GM12878 (cell line): ENCODE data around the gene KCNQ1.

Experiments used
- CHD2 ChIP-seq: IDR thresholded peaks from 2 replicates; pipeline ENCODE4 v1.6.1; 2011; ENCODE audit warnings: low read depth, low read length, improper control_type of control experiment, borderline replicate concordance
- EP300 ChIP-seq, 2 experiments: fragments of 150-350 bp in 1 of 2; IDR thresholded peaks; 2 replicates each; pipeline ENCODE4 v1.6.1; 2011 to 2012; ENCODE audit warnings: low read depth in 2 of 2, low read length in 2 of 2, borderline replicate concordance in 1 of 2, improper control_type of control experiment in 1 of 2, inconsistent platforms in 1 of 2; ENCODE audit not compliant: control insufficient read depth in 1 of 2
- ESRRA ChIP-seq: IDR thresholded peaks from 2 replicates; pipeline ENCODE4 v1.6.1; 2012; ENCODE audit warnings: mild to moderate bottlenecking, low read length, improper control_type of control experiment
- POLR2A ChIP-seq: IDR thresholded peaks from 2 replicates; pipeline ENCODE4 v1.6.1; 2011; ENCODE audit warnings: low read depth, mild to moderate bottlenecking, low read length
- TAF1 ChIP-seq: IDR thresholded peaks from 2 replicates; pipeline ENCODE4 v1.6.1; 2011; ENCODE audit warnings: mild to moderate bottlenecking, low read depth, low read length, borderline replicate concordance
- TF ChIP-seq, protein P1 (sequence below), 3 experiments: IDR thresholded peaks in 2 of 3; conservative IDR thresholded peaks in 1 of 3; 2 replicates each; pipeline ENCODE4 v1.5.1; 2011; ENCODE audit warnings: low read depth in 3 of 3, low read length in 3 of 3, mild to moderate bottlenecking in 3 of 3, control low read depth in 2 of 3, moderate library complexity in 2 of 3, inconsistent platforms in 1 of 3, mixed read lengths in 1 of 3; ENCODE audit not compliant: control insufficient read depth in 2 of 3, insufficient read depth in 1 of 3; ENCODE audit errors: extremely low read depth in 1 of 3
- TF ChIP-seq, protein P2 (sequence below): IDR thresholded peaks from 2 replicates; pipeline ENCODE4 v1.6.1; 2012; ENCODE audit warnings: low read depth, low read length, improper control_type of control experiment

DNA sequence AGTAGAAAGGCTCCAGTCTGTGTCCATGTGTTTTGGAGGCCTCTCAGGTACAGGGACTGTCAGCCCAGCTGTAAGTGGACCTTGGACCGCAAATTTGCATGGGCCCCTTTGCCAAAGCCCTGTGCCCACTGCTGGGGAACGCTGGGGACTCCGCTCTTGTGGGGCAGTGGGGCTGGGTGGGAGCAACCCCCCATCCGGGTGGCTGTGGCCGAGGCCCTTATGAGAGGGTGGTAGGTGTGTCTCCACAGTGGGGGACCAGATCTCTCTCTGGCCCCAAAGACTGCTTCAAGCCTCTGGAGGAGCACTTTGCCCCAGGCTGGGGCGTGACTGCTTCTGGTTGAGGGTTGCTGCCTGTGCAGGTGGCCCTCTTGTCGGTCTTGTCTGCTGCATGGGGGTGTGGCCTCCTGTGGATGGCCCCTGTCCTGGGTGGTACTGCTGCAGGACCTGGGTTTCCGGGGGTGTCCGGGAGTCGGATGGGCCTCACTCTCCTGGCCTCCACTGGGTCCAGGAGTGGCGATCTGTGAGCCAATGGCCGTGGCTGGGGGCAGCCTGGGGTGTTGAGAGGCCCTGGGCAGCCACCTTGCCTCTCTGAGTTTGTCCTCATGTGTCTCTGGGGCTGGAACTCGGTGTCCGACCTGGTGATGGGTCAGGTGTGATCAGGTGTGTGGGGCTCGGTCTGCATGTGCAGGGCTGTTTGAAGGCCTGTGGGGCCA lies 15.9 kb downstream of the KCNQ1 start:
- TF ChIP-seq ESRRA (no peak), EP300 (IDR thresholded peaks at IDR 0.05; ENCODE audit: borderline replicate concordance in 1 of 2, control insufficient read depth in 1 of 2, low read depth in 2 of 2, low read length in 2 of 2) (no peak), POLR2A (no peak), CHD2 (no peak), TAF1 (no peak)
- TF ChIP-seq, protein P1, sequence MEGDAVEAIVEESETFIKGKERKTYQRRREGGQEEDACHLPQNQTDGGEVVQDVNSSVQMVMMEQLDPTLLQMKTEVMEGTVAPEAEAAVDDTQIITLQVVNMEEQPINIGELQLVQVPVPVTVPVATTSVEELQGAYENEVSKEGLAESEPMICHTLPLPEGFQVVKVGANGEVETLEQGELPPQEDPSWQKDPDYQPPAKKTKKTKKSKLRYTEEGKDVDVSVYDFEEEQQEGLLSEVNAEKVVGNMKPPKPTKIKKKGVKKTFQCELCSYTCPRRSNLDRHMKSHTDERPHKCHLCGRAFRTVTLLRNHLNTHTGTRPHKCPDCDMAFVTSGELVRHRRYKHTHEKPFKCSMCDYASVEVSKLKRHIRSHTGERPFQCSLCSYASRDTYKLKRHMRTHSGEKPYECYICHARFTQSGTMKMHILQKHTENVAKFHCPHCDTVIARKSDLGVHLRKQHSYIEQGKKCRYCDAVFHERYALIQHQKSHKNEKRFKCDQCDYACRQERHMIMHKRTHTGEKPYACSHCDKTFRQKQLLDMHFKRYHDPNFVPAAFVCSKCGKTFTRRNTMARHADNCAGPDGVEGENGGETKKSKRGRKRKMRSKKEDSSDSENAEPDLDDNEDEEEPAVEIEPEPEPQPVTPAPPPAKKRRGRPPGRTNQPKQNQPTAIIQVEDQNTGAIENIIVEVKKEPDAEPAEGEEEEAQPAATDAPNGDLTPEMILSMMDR (IDR thresholded peaks at IDR 0.05 in 2 of 3, conservative IDR thresholded peaks at IDR 0.05 in 1 of 3; ENCODE audit: control insufficient read depth in 2 of 3, extremely low read depth in 1 of 3, insufficient read depth in 1 of 3, low read depth in 3 of 3, low read length in 3 of 3): no peak
- TF ChIP-seq, protein P2, sequence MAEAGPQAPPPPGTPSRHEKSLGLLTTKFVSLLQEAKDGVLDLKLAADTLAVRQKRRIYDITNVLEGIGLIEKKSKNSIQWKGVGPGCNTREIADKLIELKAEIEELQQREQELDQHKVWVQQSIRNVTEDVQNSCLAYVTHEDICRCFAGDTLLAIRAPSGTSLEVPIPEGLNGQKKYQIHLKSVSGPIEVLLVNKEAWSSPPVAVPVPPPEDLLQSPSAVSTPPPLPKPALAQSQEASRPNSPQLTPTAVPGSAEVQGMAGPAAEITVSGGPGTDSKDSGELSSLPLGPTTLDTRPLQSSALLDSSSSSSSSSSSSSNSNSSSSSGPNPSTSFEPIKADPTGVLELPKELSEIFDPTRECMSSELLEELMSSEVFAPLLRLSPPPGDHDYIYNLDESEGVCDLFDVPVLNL: no peak
